WTC11 (cell line): ENCODE results near the gene FUT6.

ENCODE experiments used
- CBFB ChIP-seq: sonication (generic); formaldehyde crosslinking; IDR thresholded peaks from 2 replicates; pipeline ENCODE4 v1.8.1; 2022; ENCODE audit warnings: mild to moderate bottlenecking, low read depth, missing genetic modification reagents
- CTCF ChIP-seq: fragments of 200-600 bp; IDR thresholded peaks from 2 replicates; pipeline ENCODE4 v1.8.0; 2022; ENCODE audit warnings: antibody characterized with exemption
- E2F5 ChIP-seq: sonication (generic); formaldehyde crosslinking; IDR thresholded peaks from 2 replicates; pipeline ENCODE4 v1.8.1; 2022; ENCODE audit warnings: mild to moderate bottlenecking, moderate library complexity, missing genetic modification reagents
- STAT6 ChIP-seq: sonication (generic); formaldehyde crosslinking; conservative IDR thresholded peaks from 2 replicates; pipeline ENCODE4 v1.8.1; 2023; ENCODE audit warnings: mild to moderate bottlenecking, low read depth, missing genetic modification reagents, moderate library complexity

- TF ChIP-seq E2F5 (CRISPR knock-in tag) (no peak), CTCF (no peak), CBFB (CRISPR knock-in tag) (no peak), STAT6 (no peak)
Measured at GRCh38 chr19:5811117-5811516, 28.4 kb downstream of the FUT6 start.
